Thyroid gland (tissue), 4 donors: ENCODE data around the gene ZC3HAV1L. TPM values are rescaled to one million over a fixed set of nuclear protein-coding genes. Genes with fewer than 3 reads are reported as not detected.
"Not testable (repeated sequence)": the region's sequence is repeated elsewhere in the genome, so short reads cannot be mapped to it uniquely, and the experiment has no call there.

Experiments
- DNase-seq, 2 donors: peaks; one replicate each; pipeline ENCODE4 v3.0.0-alpha.2; 2019
- H3K27ac ChIP-seq, 3 donors: fragments of 200-600 bp; sonication (generic); 1 replicate in 2 of 3; 2 replicates in 1 of 3; pipeline ENCODE4 v1.5.1; 2016 to 2019; ENCODE audit warnings: mild to moderate bottlenecking in 1 of 3, moderate library complexity in 1 of 3
- H3K27me3 ChIP-seq: fragments of 200-600 bp; sonication (generic); one replicate; pipeline ENCODE4 v1.5.1; 2019
- H3K36me3 ChIP-seq, 2 donors: fragments of 200-600 bp; sonication (generic); one replicate each; pipeline ENCODE4 v1.5.1; 2016 to 2019
- H3K4me1 ChIP-seq, 2 donors: fragments of 200-600 bp; sonication (generic); one replicate each; pipeline ENCODE4 v1.5.1; 2017 to 2019
- H3K4me3 ChIP-seq, 3 donors: fragments of 200-600 bp; sonication (generic); replicated peaks in 1 of 3; 1 replicate in 2 of 3; 2 replicates in 1 of 3; pipeline ENCODE4 v1.5.1; 2016; ENCODE audit warnings: mild to moderate bottlenecking in 1 of 3
- H3K9me3 ChIP-seq: fragments of 200-600 bp; sonication (generic); one replicate; pipeline ENCODE4 v1.5.1; 2017
- CTCF ChIP-seq, 6 experiments: fragments of 200-600 bp in 3 of 6; fragments of 450-650 bp in 3 of 6; sonication (generic) in 3 of 6; IDR thresholded peaks; one replicate each; pipeline ENCODE4 v1.5.1; 2016 to 2019; ENCODE audit warnings: antibody characterized with exemption in 6 of 6, mild to moderate bottlenecking in 2 of 6, inconsistent platforms in 1 of 6, moderate library complexity in 1 of 6
- POLR2A ChIP-seq, 2 donors: fragments of 450-650 bp; IDR thresholded peaks; one replicate each; pipeline ENCODE4 v1.6.1; 2017; ENCODE audit warnings: antibody characterized with exemption in 2 of 2, mild to moderate bottlenecking in 2 of 2, moderate library complexity in 1 of 2
- WGBS, 2 donors: methylation state at CpG; one replicate each; pipeline ENCODE4 v1.1.5; 2017; 5-methylcytosine and 5-hydroxymethylcytosine counted together
- intact Hi-C: fragments of 100-400 bp; cut with DNase I; formaldehyde crosslinking; loops from one replicate; pipeline ENCODE4 v1.15.1; 2023
- total RNA-seq, 4 donors: library from RNA; depleted of rRNA; stranded (reverse); fragments of >200 nt; gene quantifications; one replicate each; pipeline ENCODE4 v1.2.3, GENCODE V29; 2016

Gene ZC3HAV1L
- total RNA-seq, 4 donors from 2014 or later: 31.7 to 73.7 (median 45.5) TPM

DNA sequence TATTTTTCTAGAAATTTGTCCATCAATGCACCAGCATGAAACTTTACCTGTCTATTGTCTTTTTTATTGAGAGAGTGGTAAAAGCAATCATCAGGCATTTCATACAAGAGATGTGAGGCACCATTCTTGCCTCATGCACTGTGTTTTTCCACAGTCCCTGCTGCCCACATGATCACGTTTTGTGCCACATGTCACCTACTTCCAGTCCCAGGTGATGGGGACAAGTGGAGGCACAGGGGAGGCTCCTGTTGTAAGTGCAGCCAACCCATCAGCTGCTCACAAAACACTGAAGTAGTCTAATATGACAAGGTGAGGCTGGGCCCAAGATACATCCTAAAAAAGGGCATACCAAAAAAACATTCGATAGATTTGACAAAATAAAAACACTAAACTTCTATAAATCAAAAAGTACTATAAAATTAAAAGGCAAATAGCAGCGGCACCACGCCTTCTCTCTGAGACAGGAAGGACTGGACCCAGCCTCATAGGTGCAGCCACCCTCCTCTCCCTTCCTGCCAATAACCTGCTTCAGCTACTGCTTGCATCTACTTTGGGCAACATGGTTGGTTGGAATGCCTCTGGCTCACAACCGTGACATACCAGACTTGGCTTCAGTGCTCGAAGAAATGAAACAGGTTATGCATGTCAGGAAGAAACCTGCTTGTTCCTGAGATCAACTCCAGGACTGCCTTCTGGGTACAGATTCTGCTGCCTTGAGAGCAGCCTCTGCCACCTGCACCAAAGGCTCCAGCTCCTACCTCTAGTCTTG is 2.3 kb downstream of the ZC3HAV1L start:
- Histone ChIP-seq H3K27ac (peak overlapping the region; percentile 80 to 93 (median 80)), H3K36me3 (peaks cover 4 to 9% of the 10 kb centered on the region in 2 donors), H3K27me3 (no peaks in the 10 kb centered on the region), H3K9me3 (no peaks in the 10 kb centered on the region), H3K4me1 (peaks cover 25 to 26% of the 10 kb centered on the region in 2 donors), H3K4me3 (no peak overlapping the region)
- DNase-seq: peak; percentile 82 to 89
- 39 to 46% methylated on average over 6 of the region's 6 CpGs for WGBS, 2 donors
- TF ChIP-seq CTCF (IDR thresholded peaks at IDR 0.05): no peak
- TF ChIP-seq POLR2A (IDR thresholded peaks at IDR 0.05): peak in 1 of 2 donors; percentile 64
- intact Hi-C loops: no loop called here

GRCh38 chr7:139032473-139032872 is 3.4 kb downstream of the ZC3HAV1L start:
- peak overlapping the region; percentile 80 to 93 (median 80) for H3K27ac ChIP-seq
- H3K9me3 ChIP-seq: no peaks in the 10 kb centered on the region
- TF ChIP-seq POLR2A (IDR thresholded peaks at IDR 0.05): no peak
- TF ChIP-seq CTCF (IDR thresholded peaks at IDR 0.05): no peak
- no peak for DNase-seq
- H3K4me1 ChIP-seq: peaks cover 25 to 27% of the 10 kb centered on the region in 2 donors
- intact Hi-C loops: no loop called here
- no peaks in the 10 kb centered on the region for H3K27me3 ChIP-seq
- 96 to 97% methylated on average over 4 of the region's 4 CpGs for WGBS, 2 donors
- no peak overlapping the region for H3K4me3 ChIP-seq
- peaks cover 10 to 13% of the 10 kb centered on the region in 2 donors for H3K36me3 ChIP-seq

- intact Hi-C loops: no loop called here
- H3K9me3 ChIP-seq: no peaks in the 10 kb centered on the region
- no peak overlapping the region for H3K4me3 ChIP-seq
- peaks cover 30 to 46% of the 10 kb centered on the region in 2 donors for H3K4me1 ChIP-seq
- H3K27ac ChIP-seq: peak overlapping the region in 1 of 3 donors; percentile 30
- DNase-seq: no peak
- H3K36me3 ChIP-seq: peaks cover 10 to 15% of the 10 kb centered on the region in 2 donors
- TF ChIP-seq CTCF (IDR thresholded peaks at IDR 0.05): no peak
- TF ChIP-seq POLR2A (IDR thresholded peaks at IDR 0.05): no peak
- WGBS, 2 donors: 95 to 96% methylated on average over 3 of the region's 3 CpGs
- H3K27me3 ChIP-seq: no peaks in the 10 kb centered on the region
Measured at GRCh38 chr7:139029353-139029752, 6.5 kb downstream of the ZC3HAV1L start.

DNA sequence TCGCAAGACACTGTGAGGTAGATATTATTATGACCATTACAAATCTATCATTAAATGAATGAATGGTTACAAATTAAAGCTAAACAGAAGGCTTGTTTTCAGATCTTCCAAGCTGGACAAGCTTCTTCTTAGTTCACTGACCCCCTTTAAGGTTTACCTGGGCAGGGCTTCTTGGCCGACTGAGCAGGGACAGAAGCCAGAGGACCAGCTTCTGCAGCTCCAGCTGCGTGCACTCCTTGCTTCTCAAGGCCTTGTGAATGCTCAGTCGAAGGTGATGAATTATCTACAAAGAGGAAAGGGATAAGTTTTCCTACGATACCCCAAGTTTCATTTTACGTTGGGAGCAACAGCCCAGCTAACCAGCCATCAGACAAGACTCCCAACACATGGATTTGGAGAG is 9.3 kb downstream of the ZC3HAV1L start:
- Histone ChIP-seq H3K27ac (peak overlapping the region; percentile 52 to 83 (median 82)), H3K4me1 (peaks cover 17 to 56% of the 10 kb centered on the region in 2 donors), H3K36me3 (peaks cover 10 to 15% of the 10 kb centered on the region in 2 donors), H3K4me3 (no peak overlapping the region), H3K9me3 (no peaks in the 10 kb centered on the region), H3K27me3 (no peaks in the 10 kb centered on the region)
- intact Hi-C loops: no loop called here
- WGBS, 2 donors: 56 to 61% methylated on average over 6 of the region's 6 CpGs
- DNase-seq: peak; percentile 68 to 77
- TF ChIP-seq CTCF (IDR thresholded peaks at IDR 0.05): no peak
- TF ChIP-seq POLR2A (IDR thresholded peaks at IDR 0.05): no peak

DNA sequence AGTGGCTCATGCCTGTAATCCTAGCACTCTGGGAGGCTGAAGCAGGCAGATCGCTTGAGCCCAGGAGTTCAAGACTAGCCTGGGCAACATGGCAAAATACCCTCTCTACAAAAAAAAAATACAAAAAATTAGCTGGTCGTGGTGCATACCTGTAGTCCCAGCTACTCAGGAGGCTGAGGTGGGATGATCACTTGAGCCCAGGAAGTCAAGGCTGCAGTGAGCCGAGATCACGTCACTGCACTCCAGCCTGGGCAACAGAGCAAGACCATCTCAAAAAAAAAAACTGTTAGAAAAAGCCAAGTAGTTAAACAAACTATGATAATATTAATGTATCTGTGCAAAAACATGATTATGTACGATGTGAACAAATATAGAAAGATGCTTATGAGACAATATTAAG is 10.0 kb downstream of the ZC3HAV1L start:
- H3K27me3 ChIP-seq, H3K4me3 ChIP-seq, intact Hi-C loops, H3K9me3 ChIP-seq: not testable (repeated sequence)
- H3K4me1 ChIP-seq: peaks cover 17 to 56% of the 10 kb centered on the region in 2 donors
- peak overlapping the region; percentile 65 to 83 (median 82) for H3K27ac ChIP-seq
- DNase-seq: peak; percentile 60 to 65
- 43 to 60% methylated on average over 5 of the region's 5 CpGs for WGBS, 2 donors
- H3K36me3 ChIP-seq: peaks cover 10 to 15% of the 10 kb centered on the region in 2 donors
